HG02840 (cell line): ENCODE measurements around the gene NAV2.
"Not testable (repeated sequence)": the region's sequence is repeated elsewhere in the genome, so short reads cannot be mapped to it uniquely, and the experiment has no call there.

Source experiments
- ATAC-seq: cut with Tn5 transposase; IDR thresholded peaks from one replicate; pipeline ENCODE4 v1.9.1; 2021; ENCODE audit warnings: mild to moderate bottlenecking, moderate library complexity, moderate number of reproducible peaks; ENCODE audit not compliant: unreplicated experiment, low FRiP score

Gene NAV2

DNA sequence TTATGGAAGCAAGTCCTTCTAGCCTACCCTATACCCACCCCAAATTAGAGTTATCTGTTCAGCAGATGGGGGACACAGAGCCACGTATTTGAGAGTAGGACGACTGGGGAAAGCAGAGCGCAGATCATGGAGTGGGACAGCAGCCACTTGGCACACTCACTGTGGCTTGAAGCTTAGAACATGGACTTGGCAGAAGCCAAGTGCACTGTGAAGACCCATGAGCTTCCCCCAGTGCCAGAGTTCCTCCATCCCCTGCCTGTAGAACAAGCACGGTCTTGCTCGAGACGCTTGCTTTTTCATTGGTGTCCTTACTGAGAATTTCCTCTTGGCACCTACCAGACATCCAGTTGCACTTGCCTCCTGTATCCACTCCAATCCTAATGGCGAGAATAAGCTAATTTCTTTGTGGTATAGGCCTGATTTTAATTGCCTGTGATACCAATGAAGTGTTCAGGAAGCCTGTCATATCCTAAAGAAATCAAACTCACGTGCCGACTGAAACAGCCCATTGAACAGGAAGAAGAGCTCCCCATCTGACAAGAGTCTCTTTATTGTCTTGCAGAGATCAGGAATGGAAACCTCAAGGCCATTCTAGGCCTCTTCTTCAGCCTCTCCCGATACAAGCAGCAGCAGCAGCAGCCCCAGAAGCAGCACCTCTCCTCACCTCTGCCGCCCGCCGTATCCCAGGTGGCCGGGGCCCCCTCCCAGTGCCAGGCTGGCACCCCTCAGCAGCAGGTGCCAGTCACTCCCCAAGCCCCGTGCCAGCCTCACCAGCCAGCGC is 166.9 kb downstream of the NAV2 start:
- ATAC-seq, result no peak

DNA sequence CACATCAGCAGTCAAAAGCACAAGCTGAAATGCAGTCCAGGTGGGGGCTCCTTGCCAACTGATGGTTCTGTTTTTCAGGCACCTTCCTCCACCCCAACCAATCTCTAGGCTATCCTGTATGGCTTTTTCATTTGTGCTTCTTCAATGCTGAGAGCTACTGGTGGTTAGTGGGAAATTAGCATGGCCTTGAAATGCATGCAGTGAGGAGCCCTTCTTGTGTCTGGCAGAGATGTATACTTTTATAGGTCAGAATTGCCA is 167.4 kb downstream of the NAV2 start:
- ATAC-seq, result no peak

DNA sequence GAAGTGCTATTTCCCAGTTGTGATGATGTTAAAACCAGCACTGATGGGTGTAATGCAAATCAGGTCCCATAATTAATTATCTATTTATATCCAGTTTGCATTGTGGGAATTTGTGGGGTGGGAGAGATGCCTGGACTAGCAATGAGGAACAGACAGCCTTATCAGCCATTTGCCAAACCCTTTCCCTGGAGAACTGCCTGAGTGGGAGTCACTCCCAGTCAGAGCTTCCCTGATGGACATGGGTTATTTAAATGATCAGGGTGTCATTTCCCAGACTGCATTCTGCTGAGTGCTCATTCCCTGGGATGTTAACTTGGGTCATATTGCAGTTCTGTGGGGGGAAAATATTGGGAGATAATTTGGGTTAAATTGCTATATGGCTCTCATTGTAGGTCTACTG is 168.5 kb downstream of the NAV2 start:
- ATAC-seq, result no peak

DNA sequence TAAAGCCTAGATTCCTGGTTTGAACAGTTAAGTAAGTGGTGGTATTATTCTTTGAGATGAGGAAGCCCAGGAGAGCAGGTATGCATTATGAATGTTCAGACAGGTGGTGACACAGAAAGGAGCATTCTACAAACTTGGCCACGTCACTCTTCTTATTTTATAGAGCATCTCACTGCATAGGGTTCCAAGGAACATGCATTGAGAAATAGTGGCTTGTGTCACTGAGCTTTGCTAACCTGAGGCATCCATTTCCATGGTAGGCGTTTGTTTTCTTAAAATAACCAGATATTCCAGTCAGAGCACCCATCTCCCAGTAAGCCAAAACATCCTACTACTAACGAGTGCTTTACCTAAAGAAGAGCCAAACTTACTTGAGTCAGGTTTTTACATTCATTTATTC is 169.7 kb downstream of the NAV2 start:
- ATAC-seq, result no peak

GRCh38 chr11:19886498-19886897 is 173.9 kb downstream of the NAV2 start:
- no peak for ATAC-seq

DNA sequence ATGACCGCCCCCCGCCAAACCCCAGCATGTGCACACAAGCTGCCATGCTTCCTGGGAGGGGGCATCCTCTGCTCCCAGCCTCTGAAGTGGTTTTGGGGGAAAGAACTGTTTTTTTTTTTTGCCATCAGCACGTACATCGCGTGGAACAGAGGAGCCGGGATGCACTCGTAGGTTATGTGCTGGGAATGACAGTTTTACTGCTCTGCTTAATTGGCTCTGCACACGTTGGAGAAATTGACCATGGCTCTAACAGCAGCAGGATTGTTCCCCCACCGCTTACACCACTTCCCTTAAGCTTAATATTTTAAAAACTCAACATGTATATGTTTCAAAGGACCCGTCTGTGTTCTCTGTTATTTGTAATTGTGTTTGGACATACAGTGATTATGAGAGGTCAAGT is 175.2 kb downstream of the NAV2 start:
- no peak for ATAC-seq

DNA sequence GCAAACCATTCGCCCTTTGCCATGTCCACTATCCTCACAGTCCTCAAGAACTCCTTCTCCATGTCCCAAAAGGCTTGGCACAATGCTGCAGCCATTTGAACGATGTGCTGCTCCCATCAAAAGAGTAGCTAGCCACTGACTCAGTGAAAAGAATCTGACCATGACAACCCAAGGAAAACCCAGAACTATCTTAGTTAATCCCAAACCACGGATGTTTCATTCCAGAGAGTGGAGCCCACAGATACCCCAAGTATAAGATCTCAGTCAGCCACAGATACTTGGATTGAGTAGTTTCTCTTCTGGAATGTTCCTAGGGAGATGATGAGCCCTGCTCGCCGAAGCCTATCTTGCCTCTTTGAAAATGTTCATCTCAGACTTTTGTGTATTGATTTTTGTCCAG is 176.9 kb downstream of the NAV2 start:
- ATAC-seq, result no peak

DNA sequence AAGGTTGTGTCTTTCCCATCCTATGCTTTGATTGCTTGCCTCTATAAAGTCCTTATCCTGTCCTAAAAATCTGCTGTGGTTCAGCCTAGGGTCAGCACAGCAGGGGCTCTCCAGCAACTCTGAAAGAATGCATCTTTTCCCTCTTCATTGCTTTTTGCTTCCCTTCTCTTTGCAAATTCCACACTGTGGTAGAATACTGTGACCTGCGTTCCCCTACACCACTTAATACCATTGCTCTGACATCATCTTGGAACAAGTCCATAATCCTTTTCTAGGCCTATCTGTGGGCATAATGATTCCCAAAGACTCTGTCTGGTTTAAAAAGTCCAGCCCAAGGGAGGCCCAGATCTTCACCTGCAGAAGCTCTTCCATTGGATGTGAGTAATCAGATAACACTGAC is 177.7 kb downstream of the NAV2 start:
- ATAC-seq, result no peak

DNA sequence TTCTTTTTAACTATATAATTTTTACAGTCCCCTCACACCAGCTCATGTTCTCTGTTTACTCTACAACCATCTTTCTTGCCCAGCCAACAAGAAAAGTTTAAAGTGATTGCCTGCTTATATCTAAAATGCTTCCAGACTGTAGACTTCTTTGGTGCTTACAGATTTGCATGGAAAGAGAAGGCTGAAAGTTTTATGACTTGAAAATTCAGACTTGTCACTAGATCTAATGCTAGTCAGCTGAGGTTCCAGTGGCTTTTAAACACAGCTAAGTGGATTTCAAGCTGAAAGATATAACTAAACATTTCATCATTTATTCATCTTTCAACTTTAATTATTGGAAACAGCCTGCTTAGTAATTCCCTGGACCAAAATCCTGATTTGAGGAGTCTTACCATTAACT is 178.4 kb downstream of the NAV2 start:
- ATAC-seq, result no peak

- no peak for ATAC-seq
These were observed 179.8 kb downstream of the NAV2 start for GRCh38 chr11:19892387-19892786.

GRCh38 chr11:19892876-19893275 is 180.2 kb downstream of the NAV2 start:
- no peak for ATAC-seq

GRCh38 chr11:19894404-19894803 is 181.8 kb downstream of the NAV2 start:
- no peak for ATAC-seq

- not testable (repeated sequence) for ATAC-seq
These were observed 182.4 kb downstream of the NAV2 start for GRCh38 chr11:19895037-19895436.

DNA sequence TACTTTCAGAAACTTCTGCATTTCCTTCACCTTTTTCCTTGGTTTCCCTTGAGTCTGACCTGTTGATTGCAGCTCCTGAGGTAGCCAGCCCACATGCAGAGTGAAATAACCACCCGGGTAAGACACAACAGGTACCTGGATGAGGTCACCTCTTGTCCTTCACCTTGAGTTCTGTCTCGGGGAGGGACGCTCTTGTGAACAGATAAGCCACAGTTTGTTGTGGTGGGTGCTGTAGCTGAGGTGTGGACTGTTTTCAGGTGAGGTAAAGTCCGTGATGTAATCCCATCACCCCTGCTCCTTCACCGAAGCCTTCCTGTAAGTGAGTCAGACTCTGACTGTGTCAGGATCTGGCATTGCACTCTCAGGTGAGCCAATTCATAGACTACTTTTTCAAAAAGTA is 183.1 kb downstream of the NAV2 start:
- no peak for ATAC-seq

GRCh38 chr11:19903620-19904069 is 191.0 kb downstream of the NAV2 start:
- ATAC-seq, result no peak

DNA sequence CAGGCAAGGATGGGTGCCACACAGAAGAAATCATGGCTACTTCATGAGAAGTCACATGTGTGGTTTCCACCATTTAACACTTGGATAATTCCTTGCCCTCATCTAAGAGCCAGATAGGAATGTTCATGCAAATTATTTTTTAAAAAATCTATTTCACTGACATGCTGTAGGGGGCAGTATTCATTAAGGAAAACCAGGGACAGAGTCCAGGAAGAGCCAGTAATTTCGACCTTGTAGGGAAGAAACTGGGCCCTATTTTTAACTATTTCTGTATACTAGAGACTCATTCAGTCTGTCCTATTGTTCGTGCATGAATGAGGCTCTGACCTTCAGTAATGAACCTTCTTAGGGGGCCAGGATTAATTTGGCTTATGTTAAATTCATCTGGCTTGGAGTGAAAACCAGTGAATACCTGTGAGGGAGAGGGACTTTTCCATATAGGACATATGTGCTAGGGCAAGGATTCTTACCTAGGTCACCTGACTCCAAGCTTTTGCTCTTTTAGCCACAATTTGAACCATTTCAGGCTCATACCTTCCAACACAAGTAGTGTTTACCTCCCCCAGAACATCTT is 192.7 kb downstream of the NAV2 start:
- ATAC-seq, result no peak

DNA sequence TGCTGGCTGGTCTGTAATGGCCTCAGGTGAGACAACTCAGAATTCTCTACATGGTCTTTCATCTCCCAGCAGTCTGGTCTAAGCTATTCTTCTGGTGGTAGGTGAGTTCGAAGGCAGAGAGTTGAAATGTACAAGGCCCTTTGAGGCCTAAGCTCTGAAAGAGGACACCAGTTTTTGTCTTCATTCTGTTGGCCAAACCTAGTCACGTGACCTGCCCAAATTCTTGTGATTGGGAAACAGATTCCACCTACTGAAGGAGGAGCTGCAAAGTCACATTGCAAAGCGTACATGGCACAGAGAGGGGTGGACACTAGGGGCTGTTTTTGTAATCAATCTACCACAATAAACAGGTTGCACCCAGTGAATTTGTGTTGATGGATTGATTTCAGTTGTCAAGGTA is 193.5 kb downstream of the NAV2 start:
- no peak for ATAC-seq

DNA sequence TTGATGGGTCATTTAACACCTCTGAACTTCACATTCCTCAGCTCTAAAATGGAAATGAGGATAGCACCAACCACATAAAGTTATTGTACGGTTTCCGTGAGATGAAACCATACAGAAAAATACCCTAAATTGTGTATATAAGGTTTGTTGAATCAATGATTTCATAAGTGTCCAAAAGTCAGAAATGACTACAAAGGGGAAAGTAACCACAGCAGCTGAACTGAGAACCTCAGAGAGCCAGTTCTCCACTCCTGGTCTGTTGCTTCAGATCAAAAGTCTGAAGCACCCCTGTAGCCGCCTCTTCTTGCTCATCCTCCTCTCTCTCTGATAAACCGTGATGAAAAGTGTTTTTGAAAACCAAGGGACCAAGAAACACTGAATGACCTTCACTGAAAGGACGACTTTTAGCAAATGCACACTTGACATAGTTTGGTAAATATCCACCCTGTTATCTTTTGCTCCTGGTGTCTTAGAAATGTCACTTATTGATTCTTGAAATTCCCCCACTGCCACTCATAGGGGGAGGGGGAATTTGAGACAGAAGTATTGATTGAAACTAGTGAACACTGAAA is 194.5 kb downstream of the NAV2 start:
- peak; percentile 79 for ATAC-seq

DNA sequence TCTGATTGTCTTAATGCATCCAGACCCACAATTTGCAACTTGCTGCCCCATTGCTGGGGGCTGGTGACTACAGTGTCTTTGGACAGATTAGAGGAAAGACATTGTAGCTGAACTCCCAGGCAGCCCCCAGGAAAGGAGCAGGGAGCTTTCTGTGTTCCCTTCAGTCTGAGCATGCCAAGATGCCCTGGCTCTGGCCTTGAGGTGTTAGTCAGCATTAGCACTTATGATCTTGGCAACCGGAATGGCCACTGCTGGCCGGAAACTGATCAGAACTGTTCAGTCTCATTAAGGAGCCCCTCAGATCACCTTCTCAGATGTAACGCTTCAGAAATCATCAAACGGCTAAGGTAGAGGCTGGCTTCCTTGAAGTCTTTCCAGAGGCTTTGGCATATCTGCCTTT is 195.2 kb downstream of the NAV2 start:
- no peak for ATAC-seq

DNA sequence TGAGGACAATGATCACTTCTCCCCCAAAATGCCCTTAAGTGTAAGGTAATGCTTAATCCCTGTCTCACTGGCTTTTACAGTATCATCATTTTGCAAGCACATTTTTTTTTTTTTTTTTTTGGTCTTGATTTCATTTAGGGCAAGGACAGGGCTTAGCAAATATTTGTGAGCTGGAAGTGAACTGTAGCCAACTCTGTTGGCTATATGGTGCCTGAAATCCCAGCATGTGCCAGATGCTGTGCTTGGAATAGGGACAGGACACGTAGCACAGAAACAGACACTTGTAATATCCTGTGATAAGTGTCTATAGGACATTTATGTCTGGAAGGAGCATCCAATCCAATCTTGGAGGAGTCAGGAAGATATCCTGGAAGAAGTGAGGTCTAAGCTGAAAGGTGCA is 198.3 kb downstream of the NAV2 start:
- ATAC-seq, result no peak

- no peak for ATAC-seq
These were observed 199.7 kb downstream of the NAV2 start for GRCh38 chr11:19912115-19912957.
